WTC11 (cell line): Measurements from ENCODE around the gene GALR2. TPM values are rescaled to one million over a fixed set of nuclear protein-coding genes. Genes with fewer than 3 reads are reported as not detected.
A peak's percentile ranks its signal among the peaks of the same experiment; 100 is the strongest.

Experiments
- ATAC-seq: fragments of 200-7000 bp; cut with Tn5 transposase; 2 replicates; pipeline ENCODE4 v1.10.0; 2021; ENCODE audit warnings: mild to moderate bottlenecking, moderate library complexity
- CTCF ChIA-PET: fragments of 300-600 bp; sonication (Branson Sonifier 250); formaldehyde crosslinking; loops from one replicate; lab custom pipeline; 2021; ENCODE audit warnings: antibody characterized with exemption; lab: Charles Lee
- POLR2A ChIA-PET: fragments of 350-600 bp; sonication (Branson Sonifier 250); formaldehyde crosslinking; loops from one replicate; lab custom pipeline; 2021; ENCODE audit warnings: antibody characterized with exemption; lab: Charles Lee
- DNase-seq: peaks from one replicate; pipeline ENCODE4 v3.0.0; 2021; ENCODE audit warnings: low spot score
- H3K27ac Mint-ChIP-seq: 2 replicates; pipeline ENCODE4 v1.8.0; 2021; ENCODE audit warnings: mixed read lengths
- H3K27me3 Mint-ChIP-seq: 2 replicates; pipeline ENCODE4 v1.8.0; 2021; ENCODE audit warnings: low read depth, mild to moderate bottlenecking, moderate library complexity, mixed read lengths
- H3K36me3 Mint-ChIP-seq: 2 replicates; pipeline ENCODE4 v1.8.0; 2021; ENCODE audit warnings: mixed read lengths
- H3K4me1 Mint-ChIP-seq: 2 replicates; pipeline ENCODE4 v1.8.0; 2022; ENCODE audit warnings: mixed read lengths
- H3K4me3 Mint-ChIP-seq: 2 replicates; pipeline ENCODE4 v1.8.0; 2021; ENCODE audit warnings: mild to moderate bottlenecking, moderate library complexity, mixed read lengths
- H3K9me3 Mint-ChIP-seq: 2 replicates; pipeline ENCODE4 v1.8.0; 2021; ENCODE audit warnings: mixed read lengths
- ATF1 ChIP-seq: sonication (generic); formaldehyde crosslinking; IDR thresholded peaks from 2 replicates; pipeline ENCODE4 v1.8.1; 2023; ENCODE audit warnings: mild to moderate bottlenecking, moderate library complexity, missing genetic modification reagents
- CTCF ChIP-seq: fragments of 200-600 bp; IDR thresholded peaks from 2 replicates; pipeline ENCODE4 v1.8.0; 2022; ENCODE audit warnings: antibody characterized with exemption
- EMX1 ChIP-seq: fragments of 250-450 bp; sonication (Bioruptor Pico); IDR thresholded peaks from 2 replicates; pipeline ENCODE4 v1.8.0; 2021; ENCODE audit warnings: mild to moderate bottlenecking
- FOXJ3 ChIP-seq: sonication (generic); formaldehyde crosslinking; IDR thresholded peaks from 2 replicates; pipeline ENCODE4 v1.9.0; 2021; ENCODE audit warnings: missing genetic modification reagents, mild to moderate bottlenecking, borderline replicate concordance
- GRHL2 ChIP-seq: fragments of 250-450 bp; sonication (Bioruptor Pico); IDR thresholded peaks from 2 replicates; pipeline ENCODE4 v1.8.0; 2022; ENCODE audit warnings: mild to moderate bottlenecking, moderate library complexity; ENCODE audit not compliant: insufficient replicate concordance, severe bottlenecking
- KAT7 ChIP-seq: sonication (generic); formaldehyde crosslinking; IDR thresholded peaks from 2 replicates; pipeline ENCODE4 v1.8.1; 2023; ENCODE audit warnings: missing genetic modification reagents, mild to moderate bottlenecking, borderline replicate concordance
- MXD4 ChIP-seq: fragments of 250-450 bp; sonication (Bioruptor Pico); IDR thresholded peaks from 2 replicates; pipeline ENCODE4 v1.8.0; 2021; ENCODE audit warnings: mild to moderate bottlenecking, moderate library complexity, borderline replicate concordance
- RELA ChIP-seq: sonication (generic); formaldehyde crosslinking; IDR thresholded peaks from 2 replicates; pipeline ENCODE4 v1.8.1; 2022; ENCODE audit warnings: missing genetic modification reagents, mild to moderate bottlenecking, borderline replicate concordance
- SMAD3 ChIP-seq: sonication (generic); formaldehyde crosslinking; IDR thresholded peaks from 2 replicates; pipeline ENCODE4 v1.8.0; 2022; ENCODE audit warnings: missing genetic modification reagents, mild to moderate bottlenecking, borderline replicate concordance
- TCF7 ChIP-seq: sonication (generic); formaldehyde crosslinking; IDR thresholded peaks from 2 replicates; pipeline ENCODE4 v1.8.0; 2022; ENCODE audit warnings: mild to moderate bottlenecking, low read depth, missing genetic modification reagents, moderate library complexity
- USF1 ChIP-seq: sonication (generic); formaldehyde crosslinking; IDR thresholded peaks from 2 replicates; pipeline ENCODE4 v1.8.0; 2022; ENCODE audit warnings: mild to moderate bottlenecking, missing genetic modification reagents
- ZMAT4 ChIP-seq: fragments of 250-450 bp; sonication (Bioruptor Pico); IDR thresholded peaks from 2 replicates; pipeline ENCODE4 v1.9.0; 2021; ENCODE audit warnings: mild to moderate bottlenecking
- ZNF219 ChIP-seq: sonication (generic); formaldehyde crosslinking; IDR thresholded peaks from 2 replicates; pipeline ENCODE4 v1.8.0; 2023; ENCODE audit warnings: missing genetic modification reagents, mild to moderate bottlenecking, borderline replicate concordance
- ZNF232 ChIP-seq: sonication (generic); formaldehyde crosslinking; IDR thresholded peaks from 2 replicates; pipeline ENCODE4 v1.8.0; 2022; ENCODE audit warnings: mild to moderate bottlenecking, missing genetic modification reagents
- ZNF396 ChIP-seq: fragments of 250-450 bp; sonication (Bioruptor Pico); IDR thresholded peaks from 2 replicates; pipeline ENCODE4 v1.8.0; 2021; ENCODE audit warnings: mild to moderate bottlenecking, moderate library complexity, borderline replicate concordance
- ZNF423 ChIP-seq: fragments of 250-450 bp; sonication (Bioruptor Pico); IDR thresholded peaks from 2 replicates; pipeline ENCODE4 v2.1.2; 2022; ENCODE audit warnings: mild to moderate bottlenecking, moderate library complexity
- total RNA-seq: library from RNA; stranded (reverse); gene quantifications from 3 replicates; pipeline ENCODE4 v1.2.3, GENCODE V29; 2021
- TF ChIP-seq, protein P1 (sequence below): sonication (generic); formaldehyde crosslinking; IDR thresholded peaks from 2 replicates; pipeline ENCODE4 v1.8.1; 2023; ENCODE audit warnings: mild to moderate bottlenecking, missing genetic modification reagents

GALR2 gene
- total RNA-seq, 1 experiment from 2014 or later = 2.9 TPM

GRCh38 chr17:76050538-76051467, 23.8 kb upstream of the GALR2 start:
- Mint-ChIP-seq H3K27me3 (no peaks in the 10 kb centered on the region), H3K4me1 (peaks cover 4% of the 10 kb centered on the region), H3K4me3 (no peak overlapping the region), H3K9me3 (no peaks in the 10 kb centered on the region), H3K36me3 (peaks cover 53% of the 10 kb centered on the region), H3K27ac (peak overlapping the region; percentile 75)
- CTCF ChIA-PET = interaction anchor here (0.8 to 1.4 kb wide), 3 partner anchors 37 to 229 kb away, joined by 3 to 6 read pairs (median 4); no protein-coding TSS in a partner anchor
- POLR2A ChIA-PET = no interaction called here
- TF ChIP-seq EMX1 (CRISPR knock-in tag) (no peak), USF1 (CRISPR knock-in tag) (no peak), CTCF (no peak), TCF7 (CRISPR knock-in tag) (no peak), ZNF423 (CRISPR knock-in tag) (no peak), GRHL2 (CRISPR knock-in tag) (no peak), FOXJ3 (CRISPR knock-in tag) (no peak), MXD4 (CRISPR knock-in tag) (no peak), ATF1 (CRISPR knock-in tag) (no peak), ZNF232 (CRISPR knock-in tag) (no peak), ZMAT4 (no peak), RELA (no peak), ZNF396 (no peak), KAT7 (CRISPR knock-in tag) (no peak), SMAD3 (CRISPR knock-in tag) (no peak)
- DNase-seq (no peak), ATAC-seq (no peak)

DNA sequence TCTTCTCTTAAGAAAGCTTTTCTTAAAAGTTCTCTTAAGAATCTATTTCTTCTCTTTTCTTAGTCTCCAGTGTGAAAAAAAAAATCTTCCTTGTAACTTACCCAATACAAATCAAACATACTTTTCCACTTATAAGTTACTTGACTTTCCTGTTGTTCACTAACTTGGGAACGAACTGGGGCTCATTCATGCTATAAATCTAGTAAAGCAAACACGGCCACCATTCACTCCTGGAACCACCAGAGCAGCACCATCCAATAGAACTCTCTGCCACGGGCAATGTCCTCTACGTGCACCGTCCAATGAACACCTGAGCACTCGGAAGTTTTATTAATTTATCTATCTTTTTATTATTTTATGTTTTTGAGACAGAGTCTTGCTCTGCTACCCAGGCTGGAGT, 23.0 kb upstream of the GALR2 start:
- Mint-ChIP-seq H3K27ac (peak overlapping the region; percentile 83; the same call in 1 of the 2 replicates), H3K9me3 (no peaks in the 10 kb centered on the region), H3K4me1 (peaks cover 4% of the 10 kb centered on the region), H3K4me3 (no peak overlapping the region), H3K36me3 (peaks cover 53% of the 10 kb centered on the region), H3K27me3 (no peaks in the 10 kb centered on the region)
- ChIA-PET CTCF (interaction anchor here (1.4 kb wide), 1 partner anchor 37 kb away, joined by 6 read pairs; no protein-coding TSS in a partner anchor), POLR2A (no interaction called here)
- DNase-seq (no peak), ATAC-seq (no peak)
- TF ChIP-seq, protein P1, sequence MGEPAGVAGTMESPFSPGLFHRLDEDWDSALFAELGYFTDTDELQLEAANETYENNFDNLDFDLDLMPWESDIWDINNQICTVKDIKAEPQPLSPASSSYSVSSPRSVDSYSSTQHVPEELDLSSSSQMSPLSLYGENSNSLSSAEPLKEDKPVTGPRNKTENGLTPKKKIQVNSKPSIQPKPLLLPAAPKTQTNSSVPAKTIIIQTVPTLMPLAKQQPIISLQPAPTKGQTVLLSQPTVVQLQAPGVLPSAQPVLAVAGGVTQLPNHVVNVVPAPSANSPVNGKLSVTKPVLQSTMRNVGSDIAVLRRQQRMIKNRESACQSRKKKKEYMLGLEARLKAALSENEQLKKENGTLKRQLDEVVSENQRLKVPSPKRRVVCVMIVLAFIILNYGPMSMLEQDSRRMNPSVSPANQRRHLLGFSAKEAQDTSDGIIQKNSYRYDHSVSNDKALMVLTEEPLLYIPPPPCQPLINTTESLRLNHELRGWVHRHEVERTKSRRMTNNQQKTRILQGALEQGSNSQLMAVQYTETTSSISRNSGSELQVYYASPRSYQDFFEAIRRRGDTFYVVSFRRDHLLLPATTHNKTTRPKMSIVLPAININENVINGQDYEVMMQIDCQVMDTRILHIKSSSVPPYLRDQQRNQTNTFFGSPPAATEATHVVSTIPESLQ (CRISPR knock-in tag) = no peak
- TF ChIP-seq ZNF219 (CRISPR knock-in tag) = no peak
